HFFc6 (cell line): Measurements from ENCODE around the gene DGAT2. TPM values are rescaled to one million over a fixed set of nuclear protein-coding genes. Genes with fewer than 3 reads are reported as not detected.
"Not testable (repeated sequence)": the region's sequence is repeated elsewhere in the genome, so short reads cannot be mapped to it uniquely, and the experiment has no call there.

Experiments
- DNase-seq: peaks from one replicate; pipeline ENCODE4 v3.0.0-alpha.2; 2018
- H3K27ac Mint-ChIP-seq: 2 replicates; pipeline ENCODE4 v1.8.0; 2020; ENCODE audit warnings: mild to moderate bottlenecking, mixed read lengths
- H3K27me3 Mint-ChIP-seq: 2 replicates; pipeline ENCODE4 v1.8.0; 2021; ENCODE audit warnings: mild to moderate bottlenecking, moderate library complexity, mixed read lengths; ENCODE audit not compliant: insufficient read depth
- H3K36me3 Mint-ChIP-seq: 2 replicates; pipeline ENCODE4 v1.8.0; 2021; ENCODE audit warnings: low read depth, mixed read lengths
- H3K4me1 Mint-ChIP-seq: 2 replicates; pipeline ENCODE4 v1.8.0; 2020; ENCODE audit warnings: low read depth, mixed read lengths
- H3K4me3 Mint-ChIP-seq: 2 replicates; pipeline ENCODE4 v1.8.0; 2020; ENCODE audit warnings: mild to moderate bottlenecking, moderate library complexity, mixed read lengths
- H3K9me3 Mint-ChIP-seq: 2 replicates; pipeline ENCODE4 v1.8.0; 2020; ENCODE audit warnings: mild to moderate bottlenecking, mixed read lengths
- CTCF ChIP-seq: fragments of 200-600 bp; sonication (generic); IDR thresholded peaks from 2 replicates; pipeline ENCODE4 v1.5.0; 2021; ENCODE audit warnings: antibody characterized with exemption, mild to moderate bottlenecking
- total RNA-seq, 6 experiments: library from RNA; stranded (reverse); fragmentation: NEBNext Ultra II Directional; extraction: Animal tissue kit (Norgen Biotek cat#: 25700); gene quantifications; 2 replicates in 1 of 6; 3 replicates in 5 of 6; pipeline ENCODE4 v1.2.3, GENCODE V29; 2021

The DGAT2 gene
- total RNA-seq, 6 experiments from 2014 or later = 0.23 to 0.55 (median 0.36) TPM

DNA sequence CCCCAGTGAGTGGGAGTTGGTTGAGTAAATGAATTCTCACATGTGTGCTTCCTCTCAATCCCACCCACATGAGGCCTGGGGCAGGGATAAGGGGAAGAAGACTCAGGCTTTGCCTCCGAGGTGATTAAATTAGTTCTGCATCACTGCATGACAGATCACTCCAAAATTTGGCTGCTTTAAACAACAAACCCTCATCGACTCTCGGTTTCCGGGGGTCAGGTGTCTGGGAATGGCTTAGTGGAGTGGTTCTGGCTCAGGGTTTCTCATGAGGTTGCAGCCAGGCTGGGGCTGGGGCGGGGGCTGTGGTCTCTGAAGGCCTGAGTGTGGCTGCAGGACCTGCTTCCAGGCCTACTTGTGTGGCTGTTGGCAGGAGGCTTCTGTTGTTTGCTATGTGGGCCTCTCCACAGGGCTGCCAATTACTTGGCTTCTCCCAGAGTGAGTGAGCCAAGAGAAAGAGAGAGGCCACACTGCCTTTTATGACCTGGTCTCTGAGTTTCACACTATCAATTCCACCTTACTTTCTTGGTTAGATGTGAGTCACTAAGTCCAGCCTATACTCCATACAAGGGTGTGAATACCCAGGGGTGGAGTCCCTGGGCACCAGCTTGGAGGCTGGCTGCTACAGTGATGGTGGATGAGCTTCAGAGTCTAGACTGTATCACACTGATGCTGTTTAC is 35.0 kb upstream of the DGAT2 start:
- Mint-ChIP-seq H3K4me3 (no peak overlapping the region), H3K9me3 (no peaks in the 10 kb centered on the region), H3K27me3 (peaks cover 34% of the 10 kb centered on the region), H3K27ac (no peak overlapping the region), H3K36me3 (no peaks in the 10 kb centered on the region), H3K4me1 (no peaks in the 10 kb centered on the region)
- no peak for TF ChIP-seq CTCF
- no peak for DNase-seq

GRCh38 chr11:75734491-75735180 is 33.9 kb upstream of the DGAT2 start:
- DNase-seq = no peak
- TF ChIP-seq CTCF = no peak

GRCh38 chr11:75735181-75735845 is 33.3 kb upstream of the DGAT2 start:
- TF ChIP-seq CTCF = no peak
- no peaks in the 10 kb centered on the region for H3K9me3 Mint-ChIP-seq
- H3K36me3 Mint-ChIP-seq = no peaks in the 10 kb centered on the region
- H3K4me3 Mint-ChIP-seq = no peak overlapping the region
- no peak for DNase-seq
- H3K27me3 Mint-ChIP-seq = peaks cover 29% of the 10 kb centered on the region
- no peak overlapping the region for H3K27ac Mint-ChIP-seq
- H3K4me1 Mint-ChIP-seq = no peaks in the 10 kb centered on the region

More at GRCh38 chr11:75734491-75735180, 33.9 kb upstream of the DGAT2 start:
- Mint-ChIP-seq H3K9me3 (no peaks in the 10 kb centered on the region), H3K27ac (no peak overlapping the region), H3K36me3 (no peaks in the 10 kb centered on the region), H3K27me3 (peaks cover 32% of the 10 kb centered on the region), H3K4me1 (no peaks in the 10 kb centered on the region), H3K4me3 (no peak overlapping the region)

DNA sequence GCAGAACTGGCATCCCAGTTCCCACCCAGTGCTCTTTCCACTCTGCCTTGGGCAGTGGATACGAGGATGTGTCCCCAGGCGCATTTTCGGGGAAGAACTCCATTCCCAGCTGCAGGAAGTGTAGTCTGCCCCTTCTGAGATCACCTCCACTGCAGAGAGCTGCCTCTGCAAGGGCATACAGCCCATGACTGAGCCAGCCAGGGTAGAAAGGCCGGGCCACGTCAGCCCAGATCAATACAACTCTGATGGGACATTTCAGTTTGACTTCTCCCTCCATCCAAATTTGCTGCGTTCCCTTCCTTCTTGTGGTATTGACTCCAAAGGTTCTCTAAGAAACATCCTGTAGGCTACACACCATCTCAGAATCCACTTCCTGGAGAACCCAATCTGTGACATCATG is 31.3 kb upstream of the DGAT2 start:
- no peak overlapping the region for H3K4me3 Mint-ChIP-seq
- TF ChIP-seq CTCF = no peak
- no peak overlapping the region for H3K27ac Mint-ChIP-seq
- no peaks in the 10 kb centered on the region for H3K9me3 Mint-ChIP-seq
- peaks cover 28% of the 10 kb centered on the region for H3K27me3 Mint-ChIP-seq
- no peaks in the 10 kb centered on the region for H3K36me3 Mint-ChIP-seq
- no peak for DNase-seq
- H3K4me1 Mint-ChIP-seq = no peaks in the 10 kb centered on the region

- H3K4me3 Mint-ChIP-seq = no peak overlapping the region
- H3K27ac Mint-ChIP-seq = no peak overlapping the region
- H3K36me3 Mint-ChIP-seq = no peaks in the 10 kb centered on the region
- H3K27me3 Mint-ChIP-seq = peaks cover 53% of the 10 kb centered on the region
- no peaks in the 10 kb centered on the region for H3K4me1 Mint-ChIP-seq
- no peaks in the 10 kb centered on the region for H3K9me3 Mint-ChIP-seq
- TF ChIP-seq CTCF = no peak
- DNase-seq = no peak
These were observed 27.9 kb upstream of the DGAT2 start for GRCh38 chr11:75740681-75741080.

- not testable (repeated sequence) for H3K27ac Mint-ChIP-seq, H3K36me3 Mint-ChIP-seq, H3K9me3 Mint-ChIP-seq, H3K4me3 Mint-ChIP-seq, H3K4me1 Mint-ChIP-seq, DNase-seq
- peaks cover 61% of the 10 kb centered on the region for H3K27me3 Mint-ChIP-seq
These were observed 25.4 kb upstream of the DGAT2 start for GRCh38 chr11:75743159-75743558.
